Naive thymus-derived CD8-positive, alpha-beta T cell (primary cell): ENCODE results near the gene PTPN4. TPM values are rescaled to one million over a fixed set of nuclear protein-coding genes. Genes with fewer than 3 reads are reported as not detected.

ENCODE experiments used
- ATAC-seq, 2 donors: fragments of 150-1000 bp; cut with Tn5 transposase in 1 of 2; sonication (Bioruptor Pico), chemical (Tn5 transposase) in 1 of 2; 1 replicate in 1 of 2; 2 replicates in 1 of 2; pipeline ENCODE4 v1.10.0; 2021; ENCODE audit warnings: mild to moderate bottlenecking in 2 of 2, moderate library complexity in 2 of 2
- POLR2A ChIA-PET: fragments of 350-600 bp; sonication (Branson Sonifier 250); formaldehyde crosslinking; loops from one replicate; lab custom pipeline; 2021; ENCODE audit warnings: antibody characterized with exemption; lab: Charles Lee
- DNase-seq, 10 donors: peaks; one replicate each; pipeline versions ENCODE4 v3.0.0 to v3.0.0-alpha.2; 2020 to 2022
- H3K27ac Mint-ChIP-seq, 10 donors: one replicate each; pipeline ENCODE4 v1.8.0; 2020 to 2022; ENCODE audit warnings: mild to moderate bottlenecking in 10 of 10, mixed read lengths in 10 of 10, moderate library complexity in 4 of 10, inconsistent platforms in 1 of 10
- H3K27me3 Mint-ChIP-seq, 5 donors: one replicate each; pipeline ENCODE4 v1.8.0; 2021 to 2022; ENCODE audit warnings: mixed read lengths in 5 of 5
- H3K36me3 Mint-ChIP-seq, 3 donors: one replicate each; pipeline ENCODE4 v1.8.0; 2020 to 2022; ENCODE audit warnings: mixed read lengths in 3 of 3, mild to moderate bottlenecking in 2 of 3, inconsistent platforms in 1 of 3
- H3K4me1 Mint-ChIP-seq, 4 donors: one replicate each; pipeline ENCODE4 v1.8.0; 2021 to 2022; ENCODE audit warnings: mixed read lengths in 4 of 4
- H3K4me3 Mint-ChIP-seq, 10 donors: one replicate each; pipeline ENCODE4 v1.8.0; 2020 to 2022; ENCODE audit warnings: mild to moderate bottlenecking in 10 of 10, mixed read lengths in 10 of 10, moderate library complexity in 6 of 10, inconsistent platforms in 1 of 10
- H3K9me3 Mint-ChIP-seq, 9 donors: one replicate each; pipeline ENCODE4 v1.8.0; 2020 to 2022; ENCODE audit warnings: mixed read lengths in 9 of 9, mild to moderate bottlenecking in 3 of 9, inconsistent platforms in 1 of 9, moderate library complexity in 1 of 9
- polyA plus RNA-seq, 3 donors: library from polyadenylated mRNA; unstranded; fragments of 300-500 nt; fragmentation: Illumina TruSeq; gene quantifications; one replicate each; pipeline ENCODE4 v1.2.3, GENCODE V29; 2021
- total RNA-seq, 8 experiments: library from RNA in 2 of 8; stranded (reverse) in 2 of 8; gene quantifications; one replicate each; pipeline ENCODE4 v1.2.3 and lab custom pipeline; 2021 to 2026

Gene PTPN4
- total RNA-seq (100 to 1,000 TPM; 120 to 124 TPM), polyA plus RNA-seq (100 to 1,000 TPM in 1 of 3 donors, 10 to 100 TPM in 2; 79.4 to 111 (median 93.0) TPM), total RNA-seq (lab: John Stamatoyannopoulos, UW) (47.5 to 146 (median 115) reads per million in 6 experiments)

GRCh38 chr2:119759451-119760236, at the start of gene PTPN4:
TSS of gene PTPN4 (plus strand) at chr2:119759922. CDS start at chr2:119809854, 49,932 bp downstream.
- peak within 1 kb of the TSS; percentile 35 to 99 (median 92) for H3K27ac Mint-ChIP-seq
- H3K4me3 Mint-ChIP-seq, result peak within 1 kb of the TSS; percentile 82 to 98 (median 94)
- H3K27me3 Mint-ChIP-seq, result no peaks in the 10 kb centered on the region
- peaks cover 18 to 49% (median 43%) of the 10 kb centered on the region in 4 donors for H3K4me1 Mint-ChIP-seq
- POLR2A ChIA-PET, result interaction anchor here (0.6 to 2.3 kb wide), 16 partner anchors 8 to 470 kb away, joined by 3 to 25 read pairs (median 4); partner anchors contain the start of genes TMEM177 and TMEM185B
- DNase-seq (peak; percentile 90 to 99 (median 96)), ATAC-seq (peak; percentile 91 to 92)
- H3K36me3 Mint-ChIP-seq, result no peaks in the 10 kb centered on the region
- H3K9me3 Mint-ChIP-seq, result no peaks in the 10 kb centered on the region

- ATAC-seq (no peak), DNase-seq (no peak)
- Mint-ChIP-seq H3K4me1 (no peaks in the 10 kb centered on the region), H3K27me3 (peaks cover 0 to 4% (median 2%) of the 10 kb centered on the region in 5 donors), H3K27ac (no peak overlapping the region), H3K36me3 (peaks cover under 1 to 4% (median 2%) of the 10 kb centered on the region in 3 donors), H3K4me3 (no peak overlapping the region), H3K9me3 (peaks cover 0 to 4% (median 0%) of the 10 kb centered on the region in 9 donors)
- POLR2A ChIA-PET, result interaction anchor here (0.7 kb wide), 1 partner anchor 437 kb away, joined by 4 read pairs; no protein-coding TSS in a partner anchor
Measured at GRCh38 chr2:119710281-119710680, 49.4 kb upstream of the PTPN4 start.

GRCh38 chr2:119711352-119711751, 48.4 kb upstream of the PTPN4 start:
- DNase-seq (no peak), ATAC-seq (no peak)
- no peak overlapping the region for H3K4me3 Mint-ChIP-seq
- H3K27me3 Mint-ChIP-seq, result peaks cover 0 to 5% (median 2%) of the 10 kb centered on the region in 5 donors
- no peak overlapping the region for H3K27ac Mint-ChIP-seq
- H3K36me3 Mint-ChIP-seq, result peaks cover 0 to 2% (median 0%) of the 10 kb centered on the region in 3 donors
- no peaks in the 10 kb centered on the region for H3K4me1 Mint-ChIP-seq
- POLR2A ChIA-PET, result no interaction called here
- no peaks in the 10 kb centered on the region for H3K9me3 Mint-ChIP-seq

GRCh38 chr2:119712571-119712970, 47.2 kb upstream of the PTPN4 start:
- no peaks in the 10 kb centered on the region for H3K9me3 Mint-ChIP-seq
- peaks cover 0 to 5% (median 2%) of the 10 kb centered on the region in 5 donors for H3K27me3 Mint-ChIP-seq
- no peak for ATAC-seq
- peaks cover 0 to 2% (median 0%) of the 10 kb centered on the region in 3 donors for H3K36me3 Mint-ChIP-seq
- DNase-seq, result no peak
- H3K27ac Mint-ChIP-seq, result no peak overlapping the region
- POLR2A ChIA-PET, result no interaction called here
- H3K4me3 Mint-ChIP-seq, result no peak overlapping the region
- no peaks in the 10 kb centered on the region for H3K4me1 Mint-ChIP-seq

GRCh38 chr2:119713819-119714490, 45.8 kb upstream of the PTPN4 start:
- H3K27me3 Mint-ChIP-seq, result peaks cover 0 to 5% (median 2%) of the 10 kb centered on the region in 5 donors
- H3K27ac Mint-ChIP-seq, result no peak overlapping the region
- H3K4me1 Mint-ChIP-seq, result no peaks in the 10 kb centered on the region
- POLR2A ChIA-PET, result no interaction called here
- DNase-seq (no peak), ATAC-seq (no peak)
- H3K4me3 Mint-ChIP-seq, result no peak overlapping the region
- no peaks in the 10 kb centered on the region for H3K9me3 Mint-ChIP-seq
- peaks cover 0 to 5% (median 0%) of the 10 kb centered on the region in 3 donors for H3K36me3 Mint-ChIP-seq

GRCh38 chr2:119715409-119716283, 44.1 kb upstream of the PTPN4 start:
- ATAC-seq, result no peak
- no peaks in the 10 kb centered on the region for H3K9me3 Mint-ChIP-seq

GRCh38 chr2:119716284-119716672, 43.4 kb upstream of the PTPN4 start:
- Mint-ChIP-seq H3K4me1 (no peaks in the 10 kb centered on the region), H3K27ac (no peak overlapping the region), H3K4me3 (no peak overlapping the region), H3K27me3 (peaks cover 0 to 5% (median 2%) of the 10 kb centered on the region in 5 donors), H3K9me3 (no peaks in the 10 kb centered on the region), H3K36me3 (peaks cover 0 to 10% (median 6%) of the 10 kb centered on the region in 3 donors)
- ATAC-seq, result no peak
- POLR2A ChIA-PET, result no interaction called here
- DNase-seq, result no peak

More at GRCh38 chr2:119715409-119716283, 44.1 kb upstream of the PTPN4 start:
- POLR2A ChIA-PET, result no interaction called here
- no peak for DNase-seq
- peaks cover 0 to 5% (median 2%) of the 10 kb centered on the region in 5 donors for H3K27me3 Mint-ChIP-seq
- H3K36me3 Mint-ChIP-seq, result peaks cover 0 to 10% (median 2%) of the 10 kb centered on the region in 3 donors
- H3K27ac Mint-ChIP-seq, result no peak overlapping the region
- H3K4me1 Mint-ChIP-seq, result no peaks in the 10 kb centered on the region
- H3K4me3 Mint-ChIP-seq, result no peak overlapping the region

- DNase-seq, result no peak
- Mint-ChIP-seq H3K27me3 (peaks cover 0 to 5% (median 2%) of the 10 kb centered on the region in 5 donors), H3K4me3 (no peak overlapping the region), H3K27ac (no peak overlapping the region), H3K36me3 (peaks cover 0 to 10% (median 6%) of the 10 kb centered on the region in 3 donors), H3K4me1 (no peaks in the 10 kb centered on the region), H3K9me3 (no peaks in the 10 kb centered on the region)
- POLR2A ChIA-PET, result no interaction called here
- no peak for ATAC-seq
Measured at GRCh38 chr2:119718501-119719260, 41.0 kb upstream of the PTPN4 start.

GRCh38 chr2:119719261-119719627, 40.5 kb upstream of the PTPN4 start:
- ATAC-seq (no peak), DNase-seq (no peak)
- H3K9me3 Mint-ChIP-seq, result no peaks in the 10 kb centered on the region
- no peak overlapping the region for H3K27ac Mint-ChIP-seq
- H3K27me3 Mint-ChIP-seq, result peaks cover 0 to 2% (median 0%) of the 10 kb centered on the region in 5 donors
- POLR2A ChIA-PET, result no interaction called here
- H3K4me1 Mint-ChIP-seq, result no peaks in the 10 kb centered on the region
- peaks cover 0 to 10% (median 6%) of the 10 kb centered on the region in 3 donors for H3K36me3 Mint-ChIP-seq
- H3K4me3 Mint-ChIP-seq, result no peak overlapping the region

- Mint-ChIP-seq H3K27me3 (no peaks in the 10 kb centered on the region), H3K4me3 (no peak overlapping the region), H3K36me3 (peaks cover 0 to 10% (median 6%) of the 10 kb centered on the region in 3 donors), H3K4me1 (no peaks in the 10 kb centered on the region), H3K27ac (no peak overlapping the region), H3K9me3 (no peaks in the 10 kb centered on the region)
- ATAC-seq (no peak), DNase-seq (no peak)
- POLR2A ChIA-PET, result no interaction called here
Measured at GRCh38 chr2:119721043-119721442, 38.7 kb upstream of the PTPN4 start.

- Mint-ChIP-seq H3K27ac (no peak overlapping the region), H3K27me3 (no peaks in the 10 kb centered on the region), H3K36me3 (peaks cover 0 to 10% (median 6%) of the 10 kb centered on the region in 3 donors), H3K9me3 (no peaks in the 10 kb centered on the region), H3K4me3 (no peak overlapping the region), H3K4me1 (no peaks in the 10 kb centered on the region)
- DNase-seq (no peak), ATAC-seq (no peak)
- POLR2A ChIA-PET, result interaction anchor here (0.7 kb wide), 1 partner anchor 374 kb away, joined by 4 read pairs; no protein-coding TSS in a partner anchor
Measured at GRCh38 chr2:119721462-119721861, 38.3 kb upstream of the PTPN4 start.
